NCI-H128 (cell line): Measurements from ENCODE around the gene SLIT1.

ENCODE experiments used
- DNase-seq: peaks from one replicate; lab custom pipeline; 2025; ENCODE audit not compliant: unreplicated experiment; lab: John Stamatoyannopoulos, UW

SLIT1 gene

DNA sequence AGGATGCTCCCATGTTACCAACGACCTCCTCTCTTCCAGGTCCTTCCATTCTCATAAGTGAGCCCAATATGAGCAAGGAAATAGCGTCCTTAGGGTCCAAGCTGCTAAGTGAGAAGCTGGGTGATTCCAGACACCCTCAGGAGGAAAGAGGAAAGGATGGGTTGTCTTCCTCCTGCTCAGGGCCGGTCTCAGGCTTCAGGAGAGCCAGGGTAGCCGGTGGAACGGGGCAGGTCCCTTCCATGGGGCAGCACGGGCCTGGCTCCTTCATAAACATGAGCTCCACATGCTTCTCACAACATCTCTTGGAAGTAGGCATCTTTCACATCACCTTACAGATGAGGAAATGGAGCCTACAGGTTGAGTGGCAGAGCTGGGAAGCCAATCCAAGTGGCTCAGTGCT lies 12.7 kb downstream of the SLIT1 start:
- no peak for DNase-seq

DNA sequence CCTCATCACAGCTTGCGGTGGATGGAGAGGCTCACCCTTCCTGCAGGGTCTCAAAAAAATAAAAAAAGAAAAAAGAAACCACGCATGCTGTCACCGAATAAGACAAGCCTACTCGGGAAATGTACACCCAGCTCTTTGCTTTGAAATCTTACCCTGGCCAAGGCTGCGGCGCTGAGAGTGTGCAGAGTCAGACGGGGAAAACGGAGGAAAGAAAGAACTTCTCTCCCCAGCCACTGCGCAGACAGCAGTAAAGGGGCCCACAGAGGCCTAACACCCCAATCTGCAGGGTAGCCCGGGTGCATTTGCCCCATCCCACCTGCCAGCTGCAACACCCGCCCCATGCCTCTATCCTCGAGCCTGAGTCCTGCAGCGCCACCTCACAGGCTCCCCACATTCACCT lies 14.8 kb downstream of the SLIT1 start:
- peak; percentile 32 for DNase-seq

DNA sequence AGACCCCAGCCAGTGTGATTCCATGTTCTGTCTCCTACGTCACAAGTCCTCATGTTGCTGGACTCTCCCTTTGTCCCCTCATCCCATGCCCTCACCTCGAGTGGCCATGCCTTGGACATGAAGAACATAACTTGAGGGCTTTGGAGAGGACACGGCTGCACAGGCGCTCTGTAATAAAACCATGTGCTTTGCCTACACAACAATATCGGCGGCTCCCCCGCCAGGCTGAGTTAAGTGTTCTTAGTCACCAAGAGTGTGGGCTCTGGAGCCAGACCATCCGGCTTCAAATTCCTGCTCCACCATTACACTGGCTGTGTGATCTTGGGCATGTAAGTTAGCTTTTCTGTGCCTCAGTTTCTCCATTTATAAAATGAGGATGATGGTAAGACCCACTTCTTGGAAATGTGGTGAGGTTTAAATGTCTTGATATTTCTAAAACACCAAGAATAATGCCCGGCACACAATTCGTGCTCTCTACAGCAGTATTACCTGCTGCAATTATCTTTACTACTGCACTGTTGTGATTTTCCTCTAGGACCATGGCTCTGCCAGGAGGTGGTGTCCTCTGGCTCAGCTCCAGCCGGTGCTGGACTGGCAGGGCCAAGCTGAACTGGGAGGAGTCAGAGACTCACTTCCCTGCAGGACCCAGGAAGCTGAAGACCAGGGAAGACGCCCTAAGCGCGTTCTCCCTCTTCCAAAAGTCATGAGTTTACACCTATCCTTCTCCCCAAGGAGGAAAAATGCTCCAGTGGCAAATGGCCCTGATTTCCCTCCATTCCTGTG lies 15.7 kb downstream of the SLIT1 start:
- DNase-seq: no peak

DNA sequence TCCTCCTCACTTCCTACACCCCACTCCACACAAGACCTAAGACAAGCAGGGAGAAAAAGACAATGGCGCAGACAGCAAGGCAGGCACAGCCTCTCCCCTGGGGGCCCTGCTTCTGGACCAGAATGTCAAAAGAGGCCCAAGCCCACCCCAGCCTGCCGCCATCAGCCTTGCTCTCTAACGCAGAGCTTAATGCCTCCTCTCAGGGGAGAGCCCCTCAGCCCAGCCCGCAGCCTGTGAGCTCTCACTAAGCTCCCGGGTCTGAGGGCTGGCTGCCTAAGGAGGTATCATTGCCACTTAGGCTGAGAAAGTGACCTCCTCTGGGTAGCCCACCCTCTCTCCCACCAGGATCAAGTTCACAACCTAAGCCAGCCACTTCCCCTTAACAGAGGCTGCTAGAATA lies 16.7 kb downstream of the SLIT1 start:
- no peak for DNase-seq

DNA sequence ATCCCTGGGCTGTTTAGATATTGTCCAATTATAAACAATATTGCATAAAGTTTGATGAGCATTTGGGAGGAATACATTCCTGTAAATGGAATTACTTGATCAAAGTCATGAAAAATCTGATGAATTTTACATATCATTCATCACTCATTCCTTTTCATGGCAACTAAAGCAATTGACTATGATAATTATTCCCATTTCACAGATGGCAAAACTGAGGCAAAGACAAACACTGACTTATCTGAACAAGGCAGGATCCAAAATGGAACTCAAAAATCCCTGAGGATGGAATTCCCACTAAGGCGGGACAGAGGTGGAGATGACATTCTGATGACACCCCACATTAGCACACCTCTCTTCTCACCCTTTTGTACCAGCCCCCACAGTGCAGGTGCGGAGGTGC lies 17.1 kb downstream of the SLIT1 start:
- DNase-seq: no peak

DNA sequence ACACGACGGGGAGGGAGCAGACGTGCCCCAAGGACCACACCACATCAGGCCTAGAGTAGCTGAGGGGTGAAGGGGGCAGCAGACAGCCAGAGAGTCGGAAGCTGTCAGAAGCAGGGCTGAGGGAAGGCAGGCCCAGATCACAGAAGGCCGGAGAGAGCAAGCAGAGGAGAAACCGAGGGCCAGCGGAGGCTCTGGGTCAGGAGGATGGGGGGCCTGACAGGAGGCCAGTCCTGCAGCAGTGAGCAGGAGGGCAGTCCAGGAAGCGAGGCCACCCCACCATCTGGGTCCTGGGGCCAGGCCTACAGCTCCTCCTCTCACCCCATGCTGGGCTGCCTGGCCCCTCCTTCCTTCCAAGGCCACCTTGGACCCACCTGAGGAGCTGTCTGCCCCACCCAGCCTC lies 20.3 kb downstream of the SLIT1 start:
- DNase-seq: no peak

DNA sequence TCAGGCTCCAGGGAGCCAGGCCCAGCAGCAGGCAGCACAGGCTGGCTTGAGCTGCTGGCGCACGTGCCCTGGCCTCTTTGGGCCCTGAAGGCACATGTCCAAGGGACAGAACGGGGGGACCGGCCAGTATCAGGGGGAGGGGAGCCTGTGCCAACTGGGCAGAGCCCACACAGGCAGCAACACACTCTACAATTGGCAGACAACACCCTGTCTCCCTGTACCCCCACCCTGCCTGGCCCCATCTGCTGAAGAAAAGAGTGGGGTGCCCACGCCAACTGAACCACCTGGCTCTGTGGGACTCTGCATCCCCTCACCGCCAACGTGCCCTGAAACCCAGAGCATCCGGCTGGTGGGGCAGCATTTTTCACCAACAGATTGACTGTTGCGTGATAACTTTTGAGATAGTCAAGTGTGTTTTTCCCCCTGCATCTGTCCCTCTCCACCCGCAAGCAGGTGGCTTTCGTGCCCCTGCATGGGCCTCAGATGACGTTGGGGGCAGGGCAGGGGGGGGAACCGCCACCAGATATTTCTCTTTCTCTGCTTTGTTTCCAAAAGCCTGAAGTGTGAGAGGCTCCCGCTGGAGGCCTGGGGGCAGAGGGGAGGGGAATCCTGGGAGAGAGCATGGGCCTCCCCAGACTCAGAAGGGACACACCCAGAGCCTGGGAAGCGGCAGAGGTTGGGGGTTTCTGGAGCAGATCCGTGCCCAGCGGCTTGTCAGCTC lies 21.8 kb downstream of the SLIT1 start:
- no peak for DNase-seq

DNA sequence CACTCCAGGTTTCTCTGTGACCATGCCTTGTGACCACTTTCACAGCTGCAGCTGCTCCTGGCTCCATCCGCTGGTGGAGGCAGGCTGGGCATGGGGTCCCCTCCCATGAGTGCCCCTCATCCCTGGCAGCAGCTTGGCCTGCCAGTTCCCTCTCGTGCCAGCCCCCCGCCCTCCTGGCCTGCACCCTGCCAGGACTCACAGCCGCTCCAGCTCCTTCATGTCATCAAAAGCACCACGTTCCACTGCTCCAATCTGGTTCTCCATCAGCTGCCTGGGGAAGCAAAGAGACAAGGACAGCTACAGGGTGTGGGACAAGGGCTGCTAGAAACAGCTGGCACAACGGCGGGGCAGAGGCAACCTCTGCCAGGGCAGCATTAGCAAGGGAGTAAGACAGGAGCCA lies 22.6 kb downstream of the SLIT1 start:
- no peak for DNase-seq

DNA sequence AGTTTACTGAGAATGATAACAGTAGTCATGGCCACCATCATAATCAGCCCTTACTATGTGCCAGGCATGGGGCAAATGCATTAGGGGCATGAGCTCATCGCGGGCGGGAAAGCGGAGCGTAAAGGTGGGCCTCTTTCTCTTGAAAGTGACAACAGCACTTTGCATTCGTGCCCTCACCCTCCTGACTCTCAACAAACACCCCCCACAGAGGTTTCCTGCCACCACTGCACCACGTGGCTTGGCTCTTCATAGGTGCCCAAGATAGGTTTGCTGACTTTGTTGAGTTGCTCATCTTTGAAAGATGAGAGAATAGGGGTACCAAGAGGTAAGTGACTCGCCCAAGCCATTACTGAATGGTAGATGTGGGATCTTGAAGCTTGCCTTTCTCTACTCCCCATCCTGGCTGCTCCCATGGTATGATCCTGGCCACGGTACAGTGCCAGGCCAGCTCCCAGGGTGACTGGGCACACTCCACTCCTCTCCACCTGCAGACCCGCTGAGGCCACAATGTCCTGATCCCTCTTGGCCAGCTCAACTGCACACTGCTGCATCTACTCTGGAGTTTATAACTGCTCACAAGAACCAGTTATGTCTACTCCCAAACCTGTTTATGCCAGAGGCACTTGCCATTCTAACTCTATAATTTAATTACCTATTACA lies 26.0 kb downstream of the SLIT1 start:
- no peak for DNase-seq

DNA sequence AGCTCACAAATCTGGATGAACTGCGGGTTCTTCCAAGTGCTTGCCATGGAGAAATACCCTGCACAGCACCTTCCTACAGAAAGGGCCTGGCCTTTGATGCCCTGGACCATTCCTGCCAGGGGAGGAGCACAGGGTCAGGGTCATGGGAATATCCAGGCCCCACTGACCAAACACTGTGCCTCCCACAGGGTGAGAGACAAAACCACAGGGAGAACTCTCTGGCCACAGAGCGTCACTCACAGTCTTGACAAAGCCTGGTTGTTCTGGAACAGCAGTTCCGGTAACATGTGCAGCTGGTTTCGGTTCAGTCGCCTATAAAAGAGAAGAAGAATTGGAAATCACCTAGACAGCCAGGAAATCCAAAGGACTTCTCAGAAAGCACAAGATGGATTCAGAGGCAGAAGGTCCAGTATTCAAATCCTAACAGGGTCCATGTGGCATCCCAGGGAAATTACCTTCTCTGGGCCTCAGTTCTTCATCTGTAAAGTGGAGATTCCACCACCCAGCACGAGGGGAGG lies 28.1 kb downstream of the SLIT1 start:
- DNase-seq: no peak

DNA sequence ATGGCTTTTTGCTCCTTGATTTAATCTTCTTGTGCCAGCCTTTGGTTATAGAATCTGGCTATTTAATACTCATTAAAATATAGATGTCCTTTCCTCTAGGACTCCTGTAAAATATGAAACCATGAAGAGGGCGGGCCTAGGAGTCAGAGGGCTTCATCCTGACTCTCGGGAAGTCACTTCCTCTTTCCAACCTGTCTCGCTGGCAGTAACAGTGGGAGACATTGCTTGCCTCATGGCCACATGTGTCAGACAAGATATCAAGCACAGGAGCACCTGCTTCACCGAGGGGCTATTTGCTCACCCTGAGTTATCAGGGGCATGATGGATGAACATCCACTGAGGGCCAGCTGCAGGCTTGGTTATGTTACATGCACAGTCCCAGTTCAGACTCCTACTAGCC lies 31.0 kb downstream of the SLIT1 start:
- no peak for DNase-seq

DNA sequence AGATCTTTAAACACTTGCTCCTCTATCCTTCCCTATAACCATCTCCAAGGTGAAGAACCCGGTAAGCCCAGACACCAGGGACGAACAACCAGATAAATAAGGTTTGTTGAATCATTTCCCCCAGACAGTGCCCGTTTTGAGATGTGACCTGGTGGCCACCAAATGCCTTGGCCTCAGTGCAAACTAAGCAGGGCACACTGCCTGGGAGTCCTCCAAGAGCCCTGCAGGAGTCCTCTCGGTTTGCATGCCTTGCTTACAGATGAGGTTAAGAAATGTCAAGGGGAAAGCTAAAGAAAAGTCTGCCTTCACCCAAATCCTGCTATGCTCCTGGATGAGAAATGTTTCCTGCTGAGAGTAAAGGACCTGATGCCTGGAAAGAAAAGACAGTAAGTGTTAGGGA lies 31.6 kb downstream of the SLIT1 start:
- no peak for DNase-seq

DNA sequence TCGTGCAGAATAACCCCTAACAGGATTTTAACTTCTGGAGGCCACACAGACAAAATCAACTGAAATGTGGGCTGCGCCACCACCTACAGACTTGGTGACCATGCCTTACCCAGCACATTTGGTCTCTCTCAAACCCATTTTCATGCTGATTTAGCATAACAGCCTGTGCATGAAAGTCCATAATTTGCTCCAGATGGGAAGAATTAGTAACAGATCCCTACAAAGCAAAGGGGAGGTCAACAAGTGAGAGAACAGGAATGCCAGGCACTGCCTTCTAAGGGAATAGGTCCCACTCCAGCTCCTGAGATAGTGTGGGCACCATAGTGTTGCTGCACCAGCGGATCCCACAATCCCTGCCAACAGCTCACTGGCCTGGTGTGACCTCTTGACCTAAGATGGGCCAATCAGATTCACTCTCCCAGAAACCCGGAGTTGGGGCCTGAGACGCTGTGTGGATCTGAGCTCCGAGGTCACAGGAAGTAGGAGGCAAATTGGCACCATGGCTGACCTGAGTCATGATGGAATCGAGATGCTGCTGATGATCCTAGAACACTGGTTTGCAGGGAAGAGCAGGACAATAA lies 32.4 kb downstream of the SLIT1 start:
- DNase-seq: no peak

DNA sequence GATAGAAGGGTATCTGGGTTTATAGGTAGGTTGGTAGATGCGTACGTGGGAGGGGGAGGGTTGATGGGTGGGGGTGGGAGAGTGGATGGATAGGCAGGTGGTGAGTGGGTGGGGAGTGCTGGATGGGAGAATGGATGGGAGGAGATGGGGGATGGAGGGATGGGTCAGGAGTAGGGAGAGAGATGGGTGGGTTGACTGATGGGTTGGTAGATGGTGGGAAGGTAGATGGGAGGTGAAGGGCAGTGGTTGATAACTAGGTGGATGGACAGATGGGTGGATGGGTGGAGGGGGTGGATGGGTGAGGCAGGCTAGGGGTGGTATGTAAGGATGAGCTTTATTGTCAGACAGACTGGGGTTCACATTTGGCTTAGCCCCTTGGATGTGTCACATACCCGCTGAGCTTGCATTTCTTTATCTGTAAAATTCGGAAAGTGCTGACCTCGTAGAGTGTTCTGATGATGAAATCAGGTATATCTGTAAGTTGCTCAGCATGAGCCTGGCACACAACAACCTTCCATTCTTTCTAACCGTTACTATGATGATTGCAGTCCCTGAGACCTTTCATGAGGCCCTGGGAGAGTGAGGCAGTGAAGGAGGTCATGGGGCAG lies 34.3 kb downstream of the SLIT1 start:
- DNase-seq: no peak

DNA sequence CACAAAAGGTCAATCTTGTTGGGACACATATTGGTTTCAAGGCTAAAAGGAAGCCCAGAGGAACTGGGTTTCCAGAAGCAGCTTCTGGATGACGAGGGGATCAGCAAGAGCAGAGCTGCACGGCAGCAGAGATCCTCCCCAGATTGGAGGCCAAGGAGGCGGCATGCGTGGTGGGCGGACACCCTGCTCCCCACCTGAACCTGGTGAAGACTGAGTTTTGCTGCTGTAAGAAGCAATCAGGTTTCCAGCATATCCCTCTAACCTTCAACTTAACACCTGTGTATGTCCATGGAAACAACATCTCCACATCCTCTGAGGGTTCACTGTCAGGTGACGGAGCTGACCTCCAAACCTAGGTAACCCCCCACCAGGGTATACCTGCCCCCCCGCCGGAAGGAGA lies 35.1 kb downstream of the SLIT1 start:
- no peak for DNase-seq

DNA sequence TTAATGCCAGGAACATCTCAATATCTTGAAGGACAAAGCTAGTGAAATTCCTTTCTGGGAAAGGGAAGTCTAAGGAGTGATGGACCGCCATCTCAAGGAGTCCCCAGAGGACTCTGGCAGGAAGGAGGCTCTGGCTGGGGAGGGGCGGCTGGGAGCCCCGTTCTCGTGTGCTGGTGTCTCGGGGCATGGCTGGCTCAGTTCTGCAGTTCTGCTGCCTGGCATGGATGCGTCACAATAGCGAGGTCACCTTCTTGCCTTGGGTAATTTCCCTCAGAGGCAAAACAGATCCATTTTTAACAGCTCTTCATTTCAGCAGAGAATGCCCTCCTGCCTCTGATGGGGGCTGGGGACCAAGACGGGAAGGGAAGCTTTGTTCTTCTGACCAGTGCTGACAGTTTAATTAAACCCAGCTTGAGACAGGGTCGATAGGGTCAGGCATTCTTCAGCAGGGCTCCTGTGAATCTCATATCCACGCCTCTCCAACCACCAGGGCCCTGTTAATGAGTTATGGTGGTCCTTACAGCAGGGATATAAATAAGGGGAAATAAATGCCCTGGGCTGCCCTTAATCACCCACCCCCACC lies 35.7 kb downstream of the SLIT1 start:
- DNase-seq: no peak

DNA sequence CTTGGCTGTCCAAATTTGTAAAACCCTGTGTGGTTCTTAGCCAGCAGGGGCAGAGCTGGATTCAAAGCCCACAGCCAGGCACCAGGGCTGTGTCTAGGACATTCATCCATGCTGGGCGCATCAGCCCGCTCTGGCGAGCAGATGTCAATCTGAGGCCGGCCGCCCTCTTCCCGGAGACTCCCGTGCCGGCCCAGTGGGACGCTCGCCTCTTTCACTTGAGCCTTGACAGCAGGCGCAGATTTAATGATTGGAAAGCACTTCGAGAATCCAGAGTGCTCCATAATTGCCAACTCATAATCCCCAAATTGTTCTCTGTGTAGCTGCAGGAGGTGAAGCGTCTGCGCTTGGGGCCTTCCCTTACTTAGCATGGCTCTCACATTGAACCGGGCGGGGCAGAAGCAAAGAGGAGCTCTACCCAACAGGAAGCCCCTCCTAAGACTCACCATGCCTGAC lies 36.7 kb downstream of the SLIT1 start:
- peak; percentile 1 for DNase-seq

DNA sequence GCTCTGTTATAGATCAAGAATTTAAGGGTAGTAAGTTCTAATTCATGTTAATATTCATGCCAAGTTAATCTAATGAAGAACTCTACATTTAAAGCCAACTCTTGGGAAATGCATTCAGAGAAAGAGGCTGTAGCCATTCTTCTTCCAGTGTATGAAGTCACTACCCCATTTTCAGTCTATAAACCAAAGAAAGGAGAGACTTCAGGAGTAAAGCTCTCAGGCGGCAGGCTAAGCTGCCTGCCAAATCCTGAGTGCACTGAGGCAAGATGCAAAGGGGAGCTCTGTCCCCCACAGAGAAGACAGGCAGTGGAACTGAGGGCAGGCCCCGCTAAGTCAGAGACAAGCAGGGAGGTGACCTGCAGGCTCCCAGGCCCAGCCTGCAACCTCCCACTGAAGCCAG lies 41.5 kb downstream of the SLIT1 start:
- DNase-seq: no peak

DNA sequence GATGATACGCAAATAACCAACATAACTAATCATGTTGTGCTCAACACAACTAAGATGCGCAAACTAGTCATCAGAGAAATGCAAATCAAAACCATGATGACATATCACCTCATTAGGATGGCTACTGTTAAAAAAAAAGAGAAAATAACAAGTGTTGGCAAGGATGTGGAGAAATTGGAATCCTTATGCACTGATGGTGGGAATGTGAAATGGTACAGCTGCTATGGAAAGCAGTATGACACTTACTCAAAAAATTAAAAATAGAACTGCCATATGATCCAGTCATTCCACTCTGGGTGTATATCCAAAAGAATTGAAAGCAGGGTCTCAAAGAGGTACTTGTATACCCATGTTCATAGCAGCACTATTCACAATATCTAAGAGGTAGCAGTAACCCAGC lies 42.9 kb downstream of the SLIT1 start:
- no peak for DNase-seq

DNA sequence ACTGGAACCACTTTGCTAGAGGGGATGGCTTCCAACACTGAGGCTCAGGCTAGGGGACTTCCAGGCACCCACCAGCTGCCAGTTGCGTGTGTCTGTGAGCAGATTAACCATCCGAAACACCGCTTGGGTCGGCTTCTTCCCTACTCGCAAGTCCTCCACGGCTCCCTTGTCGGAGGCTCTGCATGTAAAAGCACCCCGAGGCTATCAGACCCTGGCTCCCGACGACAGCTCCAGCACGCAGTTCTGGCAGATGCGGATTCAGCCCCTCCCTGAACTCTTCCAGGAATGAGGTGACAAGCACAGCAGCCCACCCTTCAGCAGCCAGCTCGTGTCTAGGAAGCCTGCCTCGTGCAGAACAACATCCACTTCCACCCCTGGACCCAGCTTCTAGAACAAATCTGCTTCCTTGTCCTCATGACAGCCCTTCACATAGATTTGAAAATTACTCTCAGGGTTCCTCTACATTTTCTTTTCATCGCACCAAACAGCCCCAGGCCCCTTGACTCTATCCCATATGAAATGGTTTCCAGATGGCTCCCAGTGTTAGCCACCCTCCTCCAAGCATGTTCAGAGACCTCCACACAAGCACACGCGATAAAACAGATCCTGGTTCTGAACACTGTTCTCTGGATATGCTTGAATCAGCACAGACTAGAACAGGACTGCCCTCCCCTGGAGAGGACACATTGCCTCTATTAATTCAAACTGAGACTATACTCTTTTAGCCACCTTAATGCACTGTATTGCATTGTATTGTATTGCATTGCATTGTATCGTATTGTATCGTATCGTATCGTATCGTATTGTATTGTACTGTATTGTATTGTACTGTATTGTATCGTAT lies 44.6 kb downstream of the SLIT1 start:
- no peak for DNase-seq
